ENCODE measurements around the gene PIEZO2. TPM values are rescaled to one million over a fixed set of nuclear protein-coding genes. Genes with fewer than 3 reads are reported as not detected.

PIEZO2 gene
- total RNA-seq, 1 experiment from 2014 or later, result 0.57 TPM

DNA sequence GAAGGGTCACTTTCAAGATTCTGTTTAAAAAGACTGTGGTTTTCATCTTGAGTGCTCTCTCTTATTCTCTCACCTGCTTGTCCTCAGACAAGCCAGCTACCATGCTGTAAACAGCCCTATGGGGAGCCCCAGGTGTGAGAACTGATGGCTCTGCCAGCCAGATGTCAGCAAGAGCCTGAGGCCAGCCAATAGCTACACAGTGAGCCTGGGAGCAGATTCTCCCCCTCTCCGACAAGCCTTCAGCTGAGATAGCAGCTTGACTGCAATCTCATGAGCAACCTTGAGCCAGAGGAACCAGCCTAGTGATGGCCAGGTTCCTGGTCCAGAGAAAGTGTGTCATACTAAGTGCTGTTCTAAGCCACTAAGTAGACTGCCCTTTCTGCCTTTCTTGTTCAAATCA is 351.5 kb downstream of the PIEZO2 start:
- no peaks in the 10 kb centered on the region for H3K9me3 ChIP-seq (ENCODE audit: control insufficient read depth, insufficient read depth, low read depth, low read length)
- ATAC-seq (no peak), DNase-seq (ENCODE audit: low read depth, low spot score) (no peak)
- CTCF ChIA-PET, result no interaction called here
- no peak overlapping the region for H3K27ac ChIP-seq (ENCODE audit: low read length)
- BruUV-seq (replicated peaks), result no TSS peak
- no peak for TF ChIP-seq POLR2AphosphoS5 (IDR thresholded peaks at IDR 0.05; ENCODE audit: low read depth, low read length)
- H3K4me3 ChIP-seq (ENCODE audit: low read depth in 2 of 2, low read length in 2 of 2), result no peak overlapping the region
- intact Hi-C loops (cut with micrococcal nuclease; ENCODE audit: unreplicated experiment), result no loop called here
- peaks cover 3% of the 10 kb centered on the region; the same call in 1 of the 2 replicates for H3K27me3 ChIP-seq (ENCODE audit: control insufficient read depth, insufficient read depth, low read length)
- POLR2A ChIA-PET, result no interaction called here
- H3K4me1 ChIP-seq (ENCODE audit: control insufficient read depth, insufficient read depth, low read length), result no peaks in the 10 kb centered on the region
- in situ Hi-C loops (cut with HindIII; ENCODE audit: low pct_unique_long_range_greater_than_20kb, low sequenced_read_pairs), result no loop called here
- H3K36me3 ChIP-seq (ENCODE audit: control insufficient read depth, insufficient read depth, low read length), result no peaks in the 10 kb centered on the region

DNA sequence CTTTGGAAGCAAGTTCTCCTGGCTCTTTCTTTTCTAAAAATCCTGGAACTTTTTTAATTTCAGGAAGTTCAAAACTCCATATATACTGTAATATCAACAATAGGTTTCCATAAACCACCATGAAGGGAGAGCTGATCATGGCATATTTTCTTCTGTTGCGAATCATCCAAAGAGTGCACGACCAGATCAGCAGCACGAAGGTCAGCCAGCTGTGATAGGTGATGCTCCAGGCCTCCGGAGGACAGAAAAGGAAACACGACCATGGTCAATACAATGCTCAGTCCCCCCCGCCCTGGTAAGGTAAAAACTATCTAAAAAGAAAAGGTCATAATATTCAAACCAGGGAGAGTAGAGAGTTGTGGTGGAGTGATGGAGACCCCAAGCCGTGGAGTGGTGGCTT is 354.6 kb downstream of the PIEZO2 start:
- Histone ChIP-seq H3K27ac (ENCODE audit: low read length) (no peak overlapping the region), H3K27me3 (ENCODE audit: control insufficient read depth, insufficient read depth, low read length) (peaks cover 7% of the 10 kb centered on the region), H3K36me3 (ENCODE audit: control insufficient read depth, insufficient read depth, low read length) (no peaks in the 10 kb centered on the region), H3K4me1 (ENCODE audit: control insufficient read depth, insufficient read depth, low read length) (no peaks in the 10 kb centered on the region), H3K4me3 (ENCODE audit: low read depth in 2 of 2, low read length in 2 of 2) (no peak overlapping the region), H3K9me3 (ENCODE audit: control insufficient read depth, insufficient read depth, low read depth, low read length) (no peaks in the 10 kb centered on the region)
- POLR2A ChIA-PET, result interaction anchor here (0.7 kb wide), 1 partner anchor 92 kb away, joined by 3 read pairs; no protein-coding TSS in a partner anchor
- DNase-seq (ENCODE audit: low read depth, low spot score), result no peak
- in situ Hi-C loops (cut with HindIII; ENCODE audit: low pct_unique_long_range_greater_than_20kb, low sequenced_read_pairs) (no loop called here), intact Hi-C loops (cut with micrococcal nuclease; ENCODE audit: unreplicated experiment) (no loop called here)
- no TSS peak for BruUV-seq (replicated peaks)
- ATAC-seq, result no peak
- CTCF ChIA-PET, result no interaction called here
- TF ChIP-seq CTCF (IDR thresholded peaks at IDR 0.05) (no peak), TCF7L2 (IDR thresholded peaks at IDR 0.05; ENCODE audit: low read depth, low read length) (no peak), POLR2AphosphoS5 (IDR thresholded peaks at IDR 0.05; ENCODE audit: low read depth, low read length) (no peak), SIN3A (IDR thresholded peaks at IDR 0.05; ENCODE audit: borderline replicate concordance, insufficient read depth, low read depth, low read length) (no peak)
- TF ChIP-seq, protein P1, sequence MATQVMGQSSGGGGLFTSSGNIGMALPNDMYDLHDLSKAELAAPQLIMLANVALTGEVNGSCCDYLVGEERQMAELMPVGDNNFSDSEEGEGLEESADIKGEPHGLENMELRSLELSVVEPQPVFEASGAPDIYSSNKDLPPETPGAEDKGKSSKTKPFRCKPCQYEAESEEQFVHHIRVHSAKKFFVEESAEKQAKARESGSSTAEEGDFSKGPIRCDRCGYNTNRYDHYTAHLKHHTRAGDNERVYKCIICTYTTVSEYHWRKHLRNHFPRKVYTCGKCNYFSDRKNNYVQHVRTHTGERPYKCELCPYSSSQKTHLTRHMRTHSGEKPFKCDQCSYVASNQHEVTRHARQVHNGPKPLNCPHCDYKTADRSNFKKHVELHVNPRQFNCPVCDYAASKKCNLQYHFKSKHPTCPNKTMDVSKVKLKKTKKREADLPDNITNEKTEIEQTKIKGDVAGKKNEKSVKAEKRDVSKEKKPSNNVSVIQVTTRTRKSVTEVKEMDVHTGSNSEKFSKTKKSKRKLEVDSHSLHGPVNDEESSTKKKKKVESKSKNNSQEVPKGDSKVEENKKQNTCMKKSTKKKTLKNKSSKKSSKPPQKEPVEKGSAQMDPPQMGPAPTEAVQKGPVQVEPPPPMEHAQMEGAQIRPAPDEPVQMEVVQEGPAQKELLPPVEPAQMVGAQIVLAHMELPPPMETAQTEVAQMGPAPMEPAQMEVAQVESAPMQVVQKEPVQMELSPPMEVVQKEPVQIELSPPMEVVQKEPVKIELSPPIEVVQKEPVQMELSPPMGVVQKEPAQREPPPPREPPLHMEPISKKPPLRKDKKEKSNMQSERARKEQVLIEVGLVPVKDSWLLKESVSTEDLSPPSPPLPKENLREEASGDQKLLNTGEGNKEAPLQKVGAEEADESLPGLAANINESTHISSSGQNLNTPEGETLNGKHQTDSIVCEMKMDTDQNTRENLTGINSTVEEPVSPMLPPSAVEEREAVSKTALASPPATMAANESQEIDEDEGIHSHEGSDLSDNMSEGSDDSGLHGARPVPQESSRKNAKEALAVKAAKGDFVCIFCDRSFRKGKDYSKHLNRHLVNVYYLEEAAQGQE (IDR thresholded peaks at IDR 0.05; ENCODE audit: insufficient read depth in 1 of 2, low read depth in 2 of 2, low read length in 1 of 2), result no peak

GRCh38 chr18:10793730-10794370 is 355.5 kb downstream of the PIEZO2 start:
- Histone ChIP-seq H3K4me1 (ENCODE audit: control insufficient read depth, insufficient read depth, low read length) (no peaks in the 10 kb centered on the region), H3K4me3 (ENCODE audit: low read depth in 2 of 2, low read length in 2 of 2) (no peak overlapping the region), H3K9me3 (ENCODE audit: control insufficient read depth, insufficient read depth, low read depth, low read length) (no peaks in the 10 kb centered on the region), H3K27me3 (ENCODE audit: control insufficient read depth, insufficient read depth, low read length) (peaks cover 7% of the 10 kb centered on the region), H3K36me3 (ENCODE audit: control insufficient read depth, insufficient read depth, low read length) (no peaks in the 10 kb centered on the region), H3K27ac (ENCODE audit: low read length) (no peak overlapping the region)
- TF ChIP-seq, protein P1 (IDR thresholded peaks at IDR 0.05; ENCODE audit: insufficient read depth in 1 of 2, low read depth in 2 of 2, low read length in 1 of 2), result no peak
- TF ChIP-seq SIN3A (IDR thresholded peaks at IDR 0.05; ENCODE audit: borderline replicate concordance, insufficient read depth, low read depth, low read length), result no peak
- no peak for TF ChIP-seq TCF7L2 (IDR thresholded peaks at IDR 0.05; ENCODE audit: low read depth, low read length)
- no peak for TF ChIP-seq CTCF (IDR thresholded peaks at IDR 0.05)
- TF ChIP-seq POLR2AphosphoS5 (IDR thresholded peaks at IDR 0.05; ENCODE audit: low read depth, low read length), result no peak
- no TSS peak for BruUV-seq (replicated peaks)
- intact Hi-C loops (cut with micrococcal nuclease; ENCODE audit: unreplicated experiment) (no loop called here), in situ Hi-C loops (cut with HindIII; ENCODE audit: low pct_unique_long_range_greater_than_20kb, low sequenced_read_pairs) (no loop called here)
- ATAC-seq (no peak), DNase-seq (ENCODE audit: low read depth, low spot score) (no peak)
- CTCF ChIA-PET, result no interaction called here
- POLR2A ChIA-PET, result no interaction called here

Measured in Panc1 (cell line).